Activated T-helper 9 cell treated with anti-CD3 and anti-CD28 coated beads, Interleukin-2, amount 50 U/mL, for 16 hours (primary cell): ENCODE measurements around the gene OMP.
"Not testable (repeated sequence)": the region's sequence is repeated elsewhere in the genome, so short reads cannot be mapped to it uniquely, and the experiment has no call there.

Experiments used
- DNase-seq: peaks from one replicate; pipeline ENCODE4 v3.0.0-alpha.2; 2020; ENCODE audit warnings: low read depth

Gene OMP, protein sequence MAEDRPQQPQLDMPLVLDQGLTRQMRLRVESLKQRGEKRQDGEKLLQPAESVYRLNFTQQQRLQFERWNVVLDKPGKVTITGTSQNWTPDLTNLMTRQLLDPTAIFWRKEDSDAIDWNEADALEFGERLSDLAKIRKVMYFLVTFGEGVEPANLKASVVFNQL

DNA sequence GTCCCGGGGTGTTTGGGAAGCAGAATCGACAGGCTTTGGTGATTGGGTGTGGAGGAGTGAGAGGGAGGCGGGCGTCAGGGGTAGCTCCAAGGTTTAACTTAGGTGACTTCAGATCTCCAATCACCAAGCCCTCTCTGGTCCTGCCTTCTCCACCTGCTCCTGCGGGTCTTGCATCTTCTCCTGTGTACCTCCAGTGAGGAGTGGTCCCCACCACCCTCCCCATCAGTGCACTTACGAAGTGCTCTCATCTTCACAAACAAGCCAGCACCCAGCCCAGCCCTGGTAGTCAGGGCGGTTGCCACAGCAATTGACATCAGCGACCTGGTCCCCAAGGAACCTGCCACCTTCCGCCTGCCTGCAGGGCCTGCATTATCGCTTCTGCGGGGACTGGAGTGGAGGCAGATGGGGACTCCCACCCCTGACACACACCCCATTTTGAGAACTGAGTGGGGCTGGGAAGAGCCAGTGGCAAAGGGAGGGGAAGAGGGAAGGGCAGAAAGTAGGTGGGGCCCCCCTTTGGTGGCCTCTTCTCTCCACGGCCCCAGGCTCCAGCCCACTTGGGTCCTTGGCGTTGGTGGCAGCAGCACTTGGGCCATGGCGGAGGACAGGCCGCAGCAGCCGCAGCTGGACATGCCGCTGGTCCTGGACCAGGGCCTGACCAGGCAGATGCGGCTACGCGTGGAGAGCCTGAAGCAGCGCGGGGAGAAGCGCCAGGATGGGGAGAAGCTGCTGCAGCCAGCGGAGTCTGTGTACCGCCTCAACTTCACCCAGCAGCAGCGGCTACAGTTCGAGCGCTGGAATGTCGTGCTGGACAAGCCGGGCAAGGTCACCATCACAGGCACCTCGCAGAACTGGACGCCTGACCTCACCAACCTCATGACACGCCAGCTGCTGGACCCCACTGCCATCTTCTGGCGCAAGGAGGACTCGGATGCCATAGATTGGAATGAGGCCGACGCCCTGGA is at the start of gene OMP:
Gene OMP (plus strand): TSS at position 595 of the 965 bp plus-strand sequence. CDS start 0 bp downstream, at position 595.
- no peak for DNase-seq

DNA sequence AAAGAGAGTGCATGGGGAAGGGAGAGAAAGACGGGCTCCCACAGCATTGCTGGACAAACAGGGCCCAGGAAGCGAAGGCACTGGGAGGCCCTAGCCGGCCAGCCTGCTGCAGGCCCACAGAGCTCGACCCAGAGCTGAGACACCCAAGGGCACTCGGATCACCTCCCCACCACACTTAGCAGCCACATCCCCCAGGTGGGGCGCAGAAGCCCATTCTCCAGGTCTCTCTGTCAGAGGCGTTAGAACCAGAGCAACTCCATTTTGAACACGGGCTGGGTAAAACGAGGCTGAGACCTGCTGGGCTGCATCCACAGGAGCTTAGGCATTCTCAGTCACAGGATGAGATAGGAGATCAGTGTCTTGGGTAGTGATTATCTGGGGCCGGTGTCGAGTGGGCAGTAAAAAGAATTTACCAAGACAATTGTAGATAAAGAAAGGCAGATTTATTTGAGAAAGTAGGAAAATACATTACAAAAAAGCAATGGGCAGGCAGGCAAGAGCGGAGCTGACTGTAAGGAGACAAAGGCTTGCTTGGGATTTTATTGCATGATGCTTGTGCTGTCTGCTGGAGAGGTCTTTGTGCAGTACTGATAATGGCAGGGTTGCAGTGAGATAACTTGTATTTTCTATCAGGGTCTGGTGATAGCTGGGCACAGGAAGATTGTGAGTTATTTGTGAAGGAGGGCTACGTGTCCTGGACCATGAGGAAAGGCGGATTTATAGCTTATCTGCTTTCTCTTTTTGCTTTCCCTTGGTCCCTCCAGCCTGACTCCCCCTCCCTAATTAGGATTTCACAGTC is 49.2 kb upstream of the OMP start:
- no peak for DNase-seq

DNA sequence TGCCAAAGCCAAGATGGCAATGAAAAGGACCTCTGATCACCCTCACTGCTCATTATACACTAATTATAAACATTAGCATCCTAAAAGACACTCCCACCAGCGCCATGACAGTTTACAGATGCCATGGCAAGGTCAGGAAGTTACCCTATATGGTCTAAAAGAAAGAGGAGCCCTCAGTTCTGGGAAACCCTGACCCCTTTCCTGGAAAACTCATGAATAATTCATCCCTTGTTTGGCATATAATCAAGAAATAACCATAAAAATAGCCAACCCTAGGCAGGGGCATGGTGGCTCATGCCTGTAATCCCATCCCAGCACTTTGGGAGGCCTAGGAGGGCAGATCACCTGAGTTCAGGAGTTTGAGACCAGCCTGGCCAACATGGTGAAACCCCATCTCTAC is 48.6 kb upstream of the OMP start:
- DNase-seq = no peak

DNA sequence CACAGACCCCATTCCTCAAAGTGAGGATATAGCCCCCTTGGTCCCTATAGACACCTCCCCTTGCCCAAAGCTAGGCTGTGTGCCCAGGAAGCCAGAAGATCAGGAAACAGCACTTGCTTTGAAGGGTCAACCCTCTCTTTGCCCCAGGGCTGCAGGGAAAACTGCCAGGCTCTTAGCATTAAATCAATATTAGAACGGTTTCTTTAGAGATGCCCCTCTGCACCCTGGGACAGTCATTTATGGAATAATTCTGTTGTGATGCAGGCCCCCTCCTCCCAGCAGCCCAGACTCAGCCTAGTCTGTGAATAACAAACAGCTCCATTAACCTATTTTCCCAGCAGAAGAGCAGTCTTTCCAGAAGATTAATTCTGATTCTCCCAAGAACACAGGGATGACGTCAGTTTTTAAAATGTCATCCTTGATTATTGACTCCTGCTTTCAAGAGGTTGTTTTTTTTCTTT is 47.5 kb upstream of the OMP start:
- DNase-seq = no peak

DNA sequence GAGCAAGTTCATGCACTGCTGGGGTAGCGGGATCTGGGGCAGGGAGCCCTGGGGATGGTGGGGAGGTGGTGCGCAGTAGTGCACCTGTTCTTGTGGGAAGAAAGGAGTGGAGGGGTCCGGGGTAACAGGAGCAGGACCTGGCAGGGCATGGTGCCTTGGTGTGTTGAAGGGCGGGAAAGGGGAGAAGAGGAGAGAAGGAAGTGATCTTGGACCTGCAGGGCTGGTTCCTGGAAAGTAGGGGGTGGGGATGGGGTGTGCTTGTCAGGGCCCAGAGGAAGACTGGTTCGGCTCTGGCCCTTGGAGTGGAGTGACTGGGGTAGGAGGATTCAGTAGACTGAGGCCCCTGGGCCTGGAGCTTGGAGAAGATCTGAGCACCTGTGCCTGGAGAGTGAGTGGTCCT is 46.7 kb upstream of the OMP start:
- DNase-seq = no peak

DNA sequence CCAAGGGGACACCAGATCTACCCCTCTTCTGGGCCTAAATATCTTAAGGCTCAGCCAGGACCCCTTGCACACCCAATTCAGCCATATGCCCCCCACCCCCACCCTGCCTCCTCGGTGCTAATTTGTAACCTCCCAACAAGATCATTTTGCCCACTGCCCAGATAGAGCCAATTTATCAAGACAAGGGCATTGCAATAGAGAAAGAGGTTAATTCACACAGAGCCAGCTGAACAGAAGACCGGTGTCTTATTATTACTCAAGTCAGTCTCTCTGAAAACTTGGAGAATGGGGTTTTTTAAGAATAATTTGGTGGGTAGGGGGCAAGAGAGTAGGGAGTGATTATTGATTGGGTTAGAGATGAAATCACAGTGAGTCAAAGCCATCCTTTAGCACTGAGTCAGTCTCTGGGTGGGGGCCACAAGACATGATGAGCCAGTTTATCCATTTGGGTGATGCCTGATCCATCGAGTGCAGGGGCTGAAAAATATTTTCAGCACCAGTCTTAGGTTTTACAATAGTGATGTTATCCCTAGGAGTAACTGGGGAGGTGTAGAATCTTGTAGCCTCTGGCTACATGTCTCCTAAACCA is 45.7 kb upstream of the OMP start:
- no peak for DNase-seq

DNA sequence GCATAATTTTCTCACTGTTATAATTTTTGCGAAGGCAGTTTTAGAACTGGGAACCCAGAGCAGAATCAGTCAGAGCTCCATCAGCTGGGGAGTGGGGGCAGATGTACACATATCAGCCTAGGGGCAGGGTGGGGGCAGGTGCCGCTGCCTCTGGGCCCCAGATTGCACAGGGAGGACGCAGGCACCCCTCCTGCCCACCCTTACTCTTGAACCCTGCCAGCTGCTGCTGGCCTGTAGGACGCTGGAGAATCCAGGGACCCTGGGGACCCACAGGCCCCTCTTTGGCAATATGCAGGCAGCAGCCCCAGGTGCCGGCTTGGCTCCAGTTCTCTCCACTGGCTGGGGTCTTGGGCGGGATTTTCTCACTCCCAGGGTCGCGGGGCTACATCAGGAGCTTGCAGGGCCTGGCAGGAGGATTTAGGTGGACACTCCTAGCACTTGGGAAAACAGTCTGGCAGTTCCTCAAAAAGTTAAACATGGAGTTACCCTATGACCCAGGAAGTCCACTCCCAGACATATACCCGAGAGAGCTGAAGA is 44.6 kb upstream of the OMP start:
- no peak for DNase-seq

DNA sequence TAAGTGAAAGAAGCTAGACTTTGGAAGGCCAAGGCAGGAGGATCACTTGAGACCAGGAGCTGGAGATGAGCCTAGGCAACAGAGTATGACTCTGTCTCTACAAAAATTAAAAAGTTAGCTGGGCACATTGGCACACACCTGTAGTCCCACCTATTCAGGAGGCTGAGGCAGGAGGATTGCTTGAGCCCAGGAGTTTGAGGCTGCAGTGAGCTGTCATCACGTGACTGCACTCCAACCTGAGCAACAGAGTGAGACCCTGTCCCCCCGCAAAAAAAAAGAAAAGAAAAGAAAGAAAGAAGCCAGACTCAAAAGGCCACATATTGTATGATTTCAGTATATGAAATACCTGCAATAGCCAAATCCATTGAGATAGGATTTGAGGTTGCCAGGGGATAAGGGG is 43.7 kb upstream of the OMP start:
- no peak for DNase-seq

DNA sequence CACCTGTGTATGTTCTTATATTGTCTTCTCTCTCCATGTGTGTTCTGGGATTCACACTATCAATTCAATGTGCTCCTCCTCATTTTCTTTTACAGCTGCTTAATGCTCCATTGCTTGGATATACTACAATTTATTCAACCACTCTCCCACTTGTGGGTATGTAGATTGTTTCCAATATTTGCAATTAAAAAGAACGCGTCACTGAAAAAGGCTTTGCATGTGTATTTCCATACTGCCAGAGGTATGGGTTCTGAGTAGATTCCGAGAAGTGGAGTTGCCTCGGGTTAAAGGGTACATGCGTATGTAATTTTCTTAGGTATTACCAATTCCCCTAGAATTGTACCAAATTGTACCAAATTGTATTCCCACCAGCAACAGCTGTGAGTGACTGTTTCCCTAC is 42.8 kb upstream of the OMP start:
- no peak for DNase-seq

DNA sequence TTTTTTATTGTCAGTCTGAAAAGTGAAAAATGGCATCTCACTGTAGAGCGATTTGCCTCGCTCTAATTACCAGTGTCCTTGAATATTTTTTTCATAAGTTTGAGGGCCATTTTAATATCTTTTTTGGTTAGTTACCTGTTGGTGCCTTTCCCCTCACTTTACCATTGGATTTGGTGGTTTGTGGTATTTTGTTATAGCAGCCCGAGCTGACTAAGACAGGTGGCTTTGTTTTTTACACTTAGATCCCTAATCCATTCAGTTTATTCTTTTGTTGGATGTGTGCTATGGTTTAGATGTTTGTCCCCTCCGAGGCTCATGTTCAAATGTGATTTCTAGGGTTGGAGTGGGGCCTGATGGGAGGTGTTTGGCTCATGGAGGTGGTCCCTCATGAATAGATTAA is 42.4 kb upstream of the OMP start:
- DNase-seq = no peak

DNA sequence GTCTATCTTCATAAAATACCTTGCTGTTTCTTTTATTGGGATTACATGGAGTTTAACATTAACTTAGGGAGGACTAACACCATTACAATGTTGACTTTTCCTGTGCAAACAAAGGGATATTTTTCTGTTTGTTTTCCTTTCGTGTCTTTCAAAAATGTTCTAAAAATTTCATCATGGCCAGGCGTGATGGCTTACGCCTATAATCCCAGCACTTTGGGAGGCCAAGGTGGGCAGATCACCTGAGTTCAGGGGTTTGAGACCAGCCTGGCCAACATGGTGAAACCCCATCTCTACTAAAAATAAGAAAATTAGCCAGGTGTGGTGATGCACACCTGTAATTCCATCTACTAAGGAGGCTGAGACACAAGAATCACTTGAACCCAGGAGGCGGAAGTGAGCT is 41.4 kb upstream of the OMP start:
- not testable (repeated sequence) for DNase-seq

DNA sequence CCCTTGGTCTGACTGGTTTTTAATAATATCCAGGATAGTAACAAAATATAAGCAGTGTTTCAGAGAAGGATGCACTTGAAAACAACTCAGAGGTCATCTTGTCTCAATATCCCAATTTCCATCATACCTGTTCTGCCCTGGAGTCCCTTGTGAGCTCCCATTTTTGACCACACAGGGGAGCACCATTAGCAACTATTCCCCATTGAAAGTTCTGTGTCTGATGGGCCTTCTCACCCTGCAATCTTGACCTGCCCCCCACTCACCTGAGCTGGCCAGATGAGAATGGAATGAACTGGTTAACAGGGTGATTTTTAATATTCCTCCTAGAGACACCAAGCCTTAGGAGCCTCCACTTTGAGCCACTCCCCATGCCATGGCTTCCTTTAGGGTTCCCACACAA is 39.7 kb upstream of the OMP start:
- no peak for DNase-seq

DNA sequence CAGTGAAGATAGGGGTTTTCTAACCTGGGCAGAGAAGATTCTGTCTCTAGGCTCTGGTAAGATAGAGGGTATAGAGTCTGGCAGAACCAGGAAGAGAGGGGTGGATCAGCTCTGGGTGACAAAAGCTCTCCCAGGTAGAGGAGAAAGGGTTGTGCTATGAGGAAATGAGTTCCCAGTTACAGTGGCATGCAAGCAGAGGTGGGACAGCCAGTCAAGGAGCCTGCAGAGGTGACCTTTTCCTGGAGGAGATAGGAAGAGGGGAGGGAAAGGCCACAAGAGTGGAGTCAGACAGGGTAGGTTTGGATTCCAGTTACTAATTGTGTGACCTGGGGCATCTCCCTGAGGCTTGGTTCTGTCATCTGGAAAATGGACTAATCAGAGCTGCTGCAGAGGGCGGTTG is 39.2 kb upstream of the OMP start:
- DNase-seq = no peak

DNA sequence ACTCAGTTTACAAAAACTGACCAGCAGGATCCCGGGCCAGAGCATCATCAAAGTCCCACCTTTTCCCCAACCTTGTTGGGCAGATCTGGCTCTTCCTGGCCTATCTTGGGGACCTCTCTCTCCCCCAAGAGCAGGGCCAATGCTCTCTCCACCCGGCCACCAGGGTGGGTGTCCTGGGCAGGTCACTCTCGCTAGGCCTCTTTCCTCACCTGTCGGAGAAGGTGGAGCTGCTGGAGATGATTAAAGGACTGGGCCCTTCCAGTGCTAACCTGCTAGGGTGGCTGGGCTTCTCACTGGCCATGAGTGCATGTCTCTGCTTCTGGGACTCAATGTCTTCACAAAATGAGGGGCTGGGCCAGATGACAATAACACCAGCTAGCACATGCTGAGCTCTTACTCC is 38.8 kb upstream of the OMP start:
- no peak for DNase-seq

DNA sequence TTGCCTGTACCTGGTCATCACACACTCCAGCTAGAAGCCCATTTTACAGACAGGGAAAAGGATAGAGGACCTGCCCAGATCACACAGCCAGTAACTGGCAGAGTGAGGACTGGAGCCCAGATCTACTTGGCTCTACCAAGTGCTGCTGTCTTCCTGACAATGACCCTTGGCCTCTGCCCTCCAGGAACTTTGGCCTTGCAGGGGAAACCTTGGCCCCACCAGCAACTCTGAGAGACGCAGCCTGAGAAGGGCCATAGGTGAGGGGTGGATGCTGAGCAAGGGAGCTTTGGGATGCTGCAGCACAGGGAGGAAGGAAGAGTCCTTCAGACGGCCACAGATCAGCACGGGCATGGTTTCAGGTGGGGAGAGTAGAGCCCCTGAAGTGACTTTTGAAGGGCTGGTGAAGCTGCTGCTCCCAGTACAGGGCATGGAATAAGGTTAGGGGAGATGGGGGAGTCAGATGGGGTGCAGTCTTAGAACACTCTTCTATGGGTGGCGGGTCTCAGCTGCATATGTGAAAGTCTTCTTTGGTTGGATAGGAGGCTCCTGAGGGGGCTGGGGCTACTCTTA is 37.9 kb upstream of the OMP start:
- DNase-seq = no peak

DNA sequence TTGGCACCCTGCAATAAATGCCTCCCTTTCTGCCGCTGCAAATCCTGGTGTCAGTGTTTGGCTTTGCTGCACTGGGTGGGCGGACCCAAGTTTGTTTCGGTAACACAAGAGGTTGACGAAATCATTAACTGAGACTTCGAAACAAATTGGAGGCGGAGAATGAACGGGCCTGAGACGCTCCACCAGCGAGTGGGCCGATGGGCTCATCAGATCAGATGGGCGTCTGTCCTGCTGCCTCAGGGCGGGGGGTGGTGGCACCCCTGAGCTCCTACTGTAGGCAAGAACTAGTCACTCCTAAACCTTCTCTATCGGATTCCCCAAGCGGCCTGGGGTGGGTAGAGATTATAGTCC is 36.8 kb upstream of the OMP start:
- DNase-seq = no peak

DNA sequence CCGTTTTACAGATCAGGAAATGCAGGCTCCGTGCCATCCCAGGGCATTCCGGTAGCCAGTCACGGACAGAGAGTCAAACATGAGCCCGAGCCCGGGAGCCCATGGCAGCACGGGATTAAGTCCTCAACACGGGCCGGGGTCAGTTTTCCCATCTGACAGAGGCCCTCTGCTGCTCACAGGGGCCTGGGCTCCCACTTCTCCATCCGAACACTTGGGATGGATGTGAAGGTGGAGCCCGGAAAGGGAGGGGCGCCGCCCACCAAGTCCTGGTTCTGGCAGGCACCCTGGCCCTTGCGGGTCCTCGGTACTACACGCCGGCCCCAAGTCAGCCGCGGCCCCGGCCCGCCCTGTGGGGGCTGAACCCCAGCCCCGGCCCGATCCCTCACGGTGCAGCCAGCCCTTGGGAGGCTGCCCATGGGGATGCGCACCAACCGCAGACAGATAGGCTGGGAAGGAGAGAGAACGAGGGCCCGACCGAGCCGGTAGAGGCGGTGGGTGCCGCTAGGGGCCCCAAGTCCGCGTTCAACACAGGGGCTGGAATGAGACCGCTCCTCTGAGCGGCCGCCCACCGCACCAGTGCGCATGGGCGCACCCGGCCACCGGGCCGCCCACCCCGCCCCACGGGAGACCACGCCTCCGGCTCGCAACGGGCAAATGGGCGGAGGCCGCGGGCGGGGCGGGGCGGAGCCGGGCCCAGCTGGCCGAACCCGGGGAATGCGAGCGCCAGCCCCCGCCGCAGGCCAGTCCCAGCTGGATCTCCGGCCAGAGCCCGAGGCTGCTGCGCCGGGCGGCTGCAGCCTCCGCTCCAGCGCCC is 36.2 kb upstream of the OMP start, which contains the start of gene CAPN5:
Gene CAPN5 (plus strand): TSS at position 743 of the 814 bp plus-strand sequence. CDS start 17,916 bp downstream, outside the sequence.
- DNase-seq = peak; percentile 75

DNA sequence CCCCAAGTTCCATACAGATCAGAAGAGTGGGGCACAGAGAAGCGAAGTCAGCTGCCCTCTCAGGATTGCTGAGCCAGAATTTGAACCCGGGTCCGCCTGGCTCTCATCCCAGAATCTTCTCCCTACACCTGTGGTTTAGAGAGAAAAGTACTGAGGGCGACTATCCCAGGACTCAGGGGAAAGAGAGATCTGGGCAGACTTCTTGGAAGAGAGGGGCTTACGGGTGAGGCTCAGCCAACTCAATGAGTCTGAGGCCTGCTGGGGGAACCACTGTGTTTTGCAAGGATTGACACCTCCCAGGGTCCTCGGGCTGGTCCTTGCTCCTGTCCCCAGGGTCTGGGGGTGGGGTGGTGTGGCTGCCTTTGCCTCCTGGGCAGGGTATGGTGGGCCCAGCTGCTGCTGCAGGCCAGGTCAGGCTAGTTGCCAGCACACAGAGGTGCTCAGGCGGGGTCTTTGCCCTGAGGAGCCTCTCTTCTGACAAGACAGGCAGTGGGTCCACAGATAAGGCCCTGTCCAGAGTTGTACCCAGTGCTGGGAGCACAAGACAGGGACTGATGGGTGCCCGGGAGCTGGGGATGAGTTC is 34.7 kb upstream of the OMP start:
- DNase-seq = no peak

DNA sequence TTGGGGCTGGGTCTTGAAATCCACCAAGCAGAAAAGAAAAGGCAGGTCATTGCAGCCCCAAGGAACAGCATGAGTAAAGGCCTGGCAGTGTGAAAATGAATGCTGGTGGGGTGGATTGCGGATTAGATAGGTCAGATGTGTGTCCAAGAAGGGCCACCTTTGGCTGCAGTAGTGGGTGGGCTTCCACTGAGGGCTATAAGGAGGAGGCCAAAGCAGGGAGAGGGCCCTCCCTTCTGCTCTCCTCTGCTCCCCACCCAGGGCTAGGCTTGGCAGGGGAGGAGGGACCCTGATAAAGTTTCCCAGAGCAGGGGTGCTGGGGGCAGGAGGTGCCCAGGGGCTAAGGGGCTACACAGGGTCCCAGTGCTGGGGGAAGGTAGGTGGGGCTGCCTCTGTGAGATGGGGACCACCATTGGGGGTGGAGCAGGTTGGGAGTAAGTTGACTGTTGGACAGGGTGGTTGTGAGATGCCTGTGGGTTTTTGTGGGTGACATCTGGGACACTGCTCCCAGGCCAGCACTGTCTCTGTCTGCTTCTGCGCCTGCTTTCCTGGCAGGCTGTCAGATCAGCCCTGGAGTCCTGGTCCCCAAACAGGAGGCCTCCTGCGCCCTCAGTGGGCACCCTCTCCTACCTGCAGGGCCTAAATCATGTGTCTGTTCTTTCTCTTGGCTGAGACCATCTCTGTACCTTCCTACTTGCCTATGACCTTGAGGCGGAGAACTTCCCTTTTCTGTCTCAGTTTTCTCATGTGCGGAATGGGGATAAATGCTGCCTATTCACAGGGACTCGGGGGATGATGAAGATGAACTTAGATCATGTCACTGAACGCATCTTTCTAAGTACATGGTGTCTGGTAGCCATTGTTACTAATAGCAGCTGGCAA is 33.9 kb upstream of the OMP start:
- no peak for DNase-seq
